ENCODE results near the gene ZNF618.
"Not testable (repeated sequence)": the region's sequence is repeated elsewhere in the genome, so short reads cannot be mapped to it uniquely, and the experiment has no call there.

Gene ZNF618

GRCh38 chr9:114028646-114029045 lies 152.5 kb downstream of the ZNF618 start:
- DNase-seq = no peak

- no peak for DNase-seq
Measured at GRCh38 chr9:114029311-114030170, 153.4 kb downstream of the ZNF618 start.

GRCh38 chr9:114030364-114030763 lies 154.3 kb downstream of the ZNF618 start:
- no peak for DNase-seq

- DNase-seq = no peak
Measured at GRCh38 chr9:114031037-114031630, 155.0 kb downstream of the ZNF618 start.

GRCh38 chr9:114031948-114032840 lies 156.1 kb downstream of the ZNF618 start:
- DNase-seq = no peak

GRCh38 chr9:114033397-114034103 lies 157.4 kb downstream of the ZNF618 start:
- DNase-seq = no peak

GRCh38 chr9:114034196-114034595 lies 158.1 kb downstream of the ZNF618 start:
- no peak for DNase-seq

- no peak for DNase-seq
Measured at GRCh38 chr9:114034661-114035062, 158.6 kb downstream of the ZNF618 start.

- no peak for DNase-seq
Measured at GRCh38 chr9:114035221-114035844, 159.2 kb downstream of the ZNF618 start.

GRCh38 chr9:114035845-114036801 lies 160.0 kb downstream of the ZNF618 start:
- no peak for DNase-seq

GRCh38 chr9:114037249-114037648 lies 161.1 kb downstream of the ZNF618 start:
- peak; percentile 3 for DNase-seq

- DNase-seq = no peak
Measured at GRCh38 chr9:114037961-114038723, 162.0 kb downstream of the ZNF618 start.

GRCh38 chr9:114038724-114039313 lies 162.7 kb downstream of the ZNF618 start:
- no peak for DNase-seq

GRCh38 chr9:114039484-114039883 lies 163.4 kb downstream of the ZNF618 start:
- DNase-seq = no peak

- not testable (repeated sequence) for DNase-seq
Measured at GRCh38 chr9:114043660-114044059, 167.6 kb downstream of the ZNF618 start.

GRCh38 chr9:114046237-114046755 lies 170.2 kb downstream of the ZNF618 start:
- no peak for DNase-seq

- DNase-seq = no peak
Measured at GRCh38 chr9:114046875-114047274, 170.8 kb downstream of the ZNF618 start.

GRCh38 chr9:114047717-114048116 lies 171.6 kb downstream of the ZNF618 start:
- no peak for DNase-seq
